Natural killer cell (primary cell): Measurements from ENCODE around the gene PKD1. TPM values are rescaled to one million over a fixed set of nuclear protein-coding genes. Genes with fewer than 3 reads are reported as not detected.
A peak's percentile ranks its signal among the peaks of the same experiment; 100 is the strongest.

ENCODE experiments used
- ATAC-seq, 3 donors: fragments of 150-1000 bp in 2 of 3; fragments of 200-7000 bp in 1 of 3; cut with Tn5 transposase; 1 replicate in 1 of 3; 2 replicates in 2 of 3; pipeline ENCODE4 v1.10.0; 2021; ENCODE audit warnings: mild to moderate bottlenecking in 2 of 3, moderate library complexity in 2 of 3
- DNase-seq, 2 donors: peaks; one replicate each; pipeline versions ENCODE4 v3.0.0 to v3.0.0-alpha.2; 2013 to 2021; ENCODE audit warnings: mixed read lengths in 1 of 2
- H3K27ac ChIP-seq: one replicate; pipeline ENCODE4 v1.5.1; 2013; ENCODE audit warnings: mild to moderate bottlenecking, low read length
- H3K27me3 ChIP-seq: one replicate; pipeline ENCODE4 v1.6.1; 2013; ENCODE audit warnings: low read length; ENCODE audit not compliant: control insufficient read depth, insufficient read depth
- H3K36me3 ChIP-seq: one replicate; pipeline ENCODE4 v1.6.1; 2013; ENCODE audit warnings: low read length; ENCODE audit not compliant: control insufficient read depth, insufficient read depth
- H3K4me1 ChIP-seq: one replicate; pipeline ENCODE4 v1.6.1; 2013; ENCODE audit warnings: low read length; ENCODE audit not compliant: control insufficient read depth, insufficient read depth
- H3K4me3 ChIP-seq: one replicate; pipeline ENCODE4 v1.5.1; 2013; ENCODE audit warnings: low read length
- H3K9me3 ChIP-seq: one replicate; pipeline ENCODE4 v1.6.1; 2013; ENCODE audit warnings: low read length; ENCODE audit not compliant: control insufficient read depth, insufficient read depth
- H3K27ac Mint-ChIP-seq, 2 donors: one replicate each; pipeline ENCODE4 v1.8.0; 2022; ENCODE audit warnings: mild to moderate bottlenecking in 2 of 2, mixed read lengths in 2 of 2, moderate library complexity in 1 of 2
- H3K27me3 Mint-ChIP-seq, 2 donors: one replicate each; pipeline ENCODE4 v1.8.0; 2022; ENCODE audit warnings: low read depth in 2 of 2, mixed read lengths in 2 of 2
- H3K36me3 Mint-ChIP-seq: one replicate; pipeline ENCODE4 v1.8.0; 2022; ENCODE audit warnings: mixed read lengths
- H3K4me1 Mint-ChIP-seq, 2 donors: one replicate each; pipeline ENCODE4 v1.8.0; 2022; ENCODE audit warnings: mixed read lengths in 2 of 2
- H3K4me3 Mint-ChIP-seq: one replicate; pipeline ENCODE4 v1.8.0; 2022; ENCODE audit warnings: mild to moderate bottlenecking, moderate library complexity, mixed read lengths
- H3K9me3 Mint-ChIP-seq, 2 donors: one replicate each; pipeline ENCODE4 v1.8.0; 2022; ENCODE audit warnings: mixed read lengths in 2 of 2
- CTCF ChIP-seq: fragments of 200-600 bp; IDR thresholded peaks from one replicate; pipeline ENCODE4 v1.8.0; 2022; ENCODE audit warnings: antibody characterized with exemption
- whole genome bisulfite sequencing: methylation state at CpG from one replicate; pipeline ENCODE4 v1.1.7; 2013; ENCODE audit warnings: missing lambda C conversion rate; ENCODE audit not compliant: insufficient coverage; 5-methylcytosine and 5-hydroxymethylcytosine counted together
- intact Hi-C: fragments of 100-400 bp; cut with micrococcal nuclease; formaldehyde crosslinking; loops from one replicate; pipeline ENCODE4 v1.14.2; 2022
- total RNA-seq, 4 donors: library from RNA; stranded (reverse); fragments of 120-200 nt in 1 of 4; gene quantifications; one replicate each; pipeline versions ENCODE4 v1.2.3 to v1.2.4, GENCODE V29; 2013 to 2022

Gene PKD1
- total RNA-seq, 3 donors from 2014 or later (not counting 1 experiment from before 2014, with no cell fraction given), result 87.0 to 105 (median 99.1) TPM

DNA sequence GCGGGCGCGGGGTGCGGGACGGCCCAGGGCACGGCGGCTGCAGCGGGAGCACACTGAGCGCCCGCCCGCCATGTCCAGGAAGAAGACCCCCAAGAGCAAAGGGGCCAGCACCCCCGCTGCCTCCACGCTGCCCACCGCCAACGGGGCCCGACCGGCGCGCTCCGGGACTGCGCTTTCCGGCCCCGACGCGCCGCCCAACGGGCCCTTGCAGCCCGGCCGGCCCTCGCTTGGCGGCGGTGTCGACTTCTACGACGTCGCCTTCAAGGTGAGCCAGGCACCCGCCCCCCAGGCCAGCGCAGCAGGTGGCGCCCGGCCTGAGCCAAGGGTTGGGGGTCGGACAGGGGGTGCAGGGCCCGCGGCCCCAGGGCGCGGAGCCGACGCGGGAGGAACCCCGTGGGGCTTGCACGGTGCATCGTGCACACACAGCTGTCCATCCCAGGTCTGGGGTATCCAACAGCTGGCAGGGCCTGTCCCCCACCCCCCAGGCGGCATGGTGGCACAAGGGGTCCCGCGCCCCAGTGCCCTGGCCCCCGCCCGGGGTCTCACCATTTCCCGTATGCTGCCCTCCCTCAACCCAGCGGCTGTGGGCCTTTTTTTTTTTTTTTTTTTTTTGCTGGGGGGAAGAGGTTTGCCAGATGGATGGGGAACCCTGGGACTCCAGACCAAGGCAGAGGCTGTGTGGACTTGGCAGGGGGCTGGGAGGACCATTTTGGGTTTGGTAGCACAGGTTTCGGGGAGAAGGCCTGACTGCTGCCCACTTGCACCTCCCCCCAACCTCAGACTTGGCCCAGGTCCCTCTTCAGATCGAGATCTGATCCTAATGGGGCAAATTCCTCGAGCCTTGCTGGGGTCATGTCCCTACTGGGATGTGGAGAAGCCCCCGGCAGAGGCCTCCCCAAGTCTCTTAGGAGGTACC lies 13.3 kb upstream of the PKD1 start:
- no peak overlapping the region for H3K27ac ChIP-seq
- peaks cover 0 to 3% of the 10 kb centered on the region in 2 donors for H3K27me3 Mint-ChIP-seq
- no peaks in the 10 kb centered on the region for H3K9me3 Mint-ChIP-seq
- TF ChIP-seq CTCF, result no peak
- no peak overlapping the region for H3K27ac Mint-ChIP-seq
- H3K36me3 Mint-ChIP-seq, result no peaks in the 10 kb centered on the region
- H3K4me1 Mint-ChIP-seq, result peaks cover 0 to 14% of the 10 kb centered on the region in 2 donors
- WGBS, result 2% methylated on average over 56 of the region's 62 CpGs
- no peaks in the 10 kb centered on the region for H3K9me3 ChIP-seq
- H3K4me1 ChIP-seq, result peaks cover 46% of the 10 kb centered on the region
- H3K36me3 ChIP-seq, result peaks cover 5% of the 10 kb centered on the region
- H3K4me3 Mint-ChIP-seq, result peak overlapping the region; percentile 61
- ATAC-seq (peak; percentile 11 to 25 (median 23)), DNase-seq (peak in 1 of 2 donors; percentile 51)
- intact Hi-C loops, result no loop called here
- no peaks in the 10 kb centered on the region for H3K27me3 ChIP-seq
- H3K4me3 ChIP-seq, result no peak overlapping the region

DNA sequence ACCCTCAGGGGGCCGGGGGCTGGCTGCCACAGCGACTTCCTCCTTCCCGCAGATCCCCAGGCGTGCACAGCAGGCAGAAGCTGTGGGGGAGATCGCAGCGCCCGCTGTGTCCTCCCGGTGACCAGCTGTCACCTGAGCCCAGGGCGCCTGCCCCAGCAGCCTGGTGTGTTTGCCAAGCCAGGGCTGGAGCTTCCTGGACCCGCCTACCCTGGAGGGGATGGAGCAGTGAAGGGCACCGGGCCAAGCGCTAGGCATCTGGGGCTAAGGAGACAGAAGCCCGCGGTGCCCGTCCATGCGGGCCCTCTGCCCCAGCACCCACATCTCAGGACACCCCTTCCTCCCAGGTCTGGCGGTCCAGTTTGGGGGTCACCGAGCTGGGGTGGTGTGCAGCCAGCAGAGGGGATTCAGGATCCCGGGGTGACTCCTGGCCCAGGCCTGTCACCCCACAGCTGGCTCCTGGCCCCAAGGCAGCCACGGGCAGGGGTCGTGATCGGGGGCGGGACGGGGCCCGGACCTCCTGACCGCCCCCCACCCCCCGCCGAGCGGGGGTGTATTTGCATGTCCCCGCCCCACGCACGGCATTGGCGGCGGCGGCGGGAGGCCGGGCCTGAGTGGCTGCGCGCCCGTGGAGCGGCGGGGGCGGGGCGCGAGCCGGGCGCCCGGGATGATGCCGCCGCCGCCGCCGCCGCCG lies 12.4 kb upstream of the PKD1 start, which contains the start of gene RAB26:
TSS of gene RAB26 (plus strand) at position 645 of the 691 bp plus-strand sequence. CDS start 159 bp downstream, outside the sequence.
- H3K4me1 ChIP-seq, result peaks cover 38% of the 10 kb centered on the region
- no peaks in the 10 kb centered on the region for H3K9me3 ChIP-seq
- 4% methylated on average over 55 of the region's 55 CpGs for WGBS
- Mint-ChIP-seq H3K27ac (no peak within 1 kb of the TSS), H3K4me1 (peaks cover 0 to 9% of the 10 kb centered on the region in 2 donors), H3K36me3 (no peaks in the 10 kb centered on the region), H3K4me3 (peak within 1 kb of the TSS; percentile 61), H3K9me3 (no peaks in the 10 kb centered on the region), H3K27me3 (peaks cover 0 to 3% of the 10 kb centered on the region in 2 donors)
- H3K36me3 ChIP-seq, result peaks cover 5% of the 10 kb centered on the region
- peak; percentile 53 to 73 for DNase-seq
- peak within 1 kb of the TSS; percentile 29 for H3K4me3 ChIP-seq
- ATAC-seq, result peak; percentile 71 to 93 (median 91)
- no peaks in the 10 kb centered on the region for H3K27me3 ChIP-seq
- no peak for TF ChIP-seq CTCF
- intact Hi-C loops, result no loop called here
- H3K27ac ChIP-seq, result no peak within 1 kb of the TSS

DNA sequence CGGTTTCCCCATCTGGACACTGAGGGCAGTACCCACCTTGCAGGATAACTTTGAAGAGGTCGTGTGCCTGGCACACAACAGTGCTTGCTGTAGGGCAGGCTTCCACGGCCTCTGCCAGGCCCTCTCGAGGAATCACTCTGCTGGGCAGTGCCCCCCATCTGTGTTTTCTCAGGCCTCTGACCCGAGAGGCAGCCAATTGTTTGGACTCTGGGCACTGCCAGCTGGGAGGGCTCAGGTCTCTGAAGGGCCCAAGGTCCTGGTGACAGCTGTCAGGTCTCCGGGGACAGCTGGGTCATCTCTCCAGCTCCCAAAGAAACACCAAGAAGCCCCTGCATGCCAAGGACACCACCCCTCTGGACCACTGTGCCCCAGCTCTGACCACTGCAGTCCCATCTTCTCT lies 11.7 kb upstream of the PKD1 start:
- no peak overlapping the region for H3K4me3 Mint-ChIP-seq
- 93% methylated on average over 6 of the region's 6 CpGs for WGBS
- DNase-seq, result no peak

More for the DNA sequence above, 11.7 kb upstream of the PKD1 start:
- no peak overlapping the region for H3K27ac ChIP-seq
- intact Hi-C loops, result no loop called here
- no peak for TF ChIP-seq CTCF
- no peak overlapping the region for H3K4me3 ChIP-seq
- no peak for ATAC-seq
- peaks cover 30% of the 10 kb centered on the region for H3K4me1 ChIP-seq
- Mint-ChIP-seq H3K9me3 (no peaks in the 10 kb centered on the region), H3K36me3 (no peaks in the 10 kb centered on the region), H3K27me3 (peaks cover 0 to 3% of the 10 kb centered on the region in 2 donors), H3K27ac (no peak overlapping the region), H3K4me1 (peaks cover 0 to 4% of the 10 kb centered on the region in 2 donors)
- H3K9me3 ChIP-seq, result no peaks in the 10 kb centered on the region
- H3K27me3 ChIP-seq, result no peaks in the 10 kb centered on the region
- H3K36me3 ChIP-seq, result peaks cover 5% of the 10 kb centered on the region
